ENCODE data around the gene IGFN1. TPM values are rescaled to one million over a fixed set of nuclear protein-coding genes. Genes with fewer than 3 reads are reported as not detected.
A peak's percentile ranks its signal among the peaks of the same experiment; 100 is the strongest.

IGFN1 gene
- total RNA-seq, 1 donor from 2014 or later, result 0.12 TPM

- no peak for ATAC-seq
These were observed 26.9 kb upstream of the IGFN1 start for GRCh38 chr1:201163707-201164106.

GRCh38 chr1:201164645-201165044 lies 26.0 kb upstream of the IGFN1 start:
- ATAC-seq, result no peak

- no peak for ATAC-seq
These were observed 23.3 kb upstream of the IGFN1 start for GRCh38 chr1:201167041-201167991.

GRCh38 chr1:201169203-201169602 lies 21.4 kb upstream of the IGFN1 start:
- no peak for ATAC-seq

GRCh38 chr1:201169971-201170532 lies 20.6 kb upstream of the IGFN1 start:
- no peak for ATAC-seq

- ATAC-seq, result peak; percentile 98
These were observed 20.0 kb upstream of the IGFN1 start for GRCh38 chr1:201170533-201171062.

GRCh38 chr1:201171063-201172036 lies 19.3 kb upstream of the IGFN1 start:
- peak; percentile 27 for ATAC-seq

- ATAC-seq, result no peak
These were observed 18.3 kb upstream of the IGFN1 start for GRCh38 chr1:201172326-201172725.

GRCh38 chr1:201172999-201173610 lies 17.5 kb upstream of the IGFN1 start:
- ATAC-seq, result peak; percentile 77

- no peak for ATAC-seq
These were observed 16.9 kb upstream of the IGFN1 start for GRCh38 chr1:201173736-201174135.

GRCh38 chr1:201175820-201176500 lies 14.7 kb upstream of the IGFN1 start:
- ATAC-seq, result no peak

GRCh38 chr1:201176940-201177339 lies 13.7 kb upstream of the IGFN1 start:
- ATAC-seq, result peak; percentile 88

GRCh38 chr1:201178718-201179117 lies 11.9 kb upstream of the IGFN1 start:
- ATAC-seq, result no peak

GRCh38 chr1:201180141-201180540 lies 10.5 kb upstream of the IGFN1 start:
- ATAC-seq, result no peak

- ATAC-seq, result no peak
These were observed 9.7 kb upstream of the IGFN1 start for GRCh38 chr1:201180901-201181300.

GRCh38 chr1:201181323-201181722 lies 9.3 kb upstream of the IGFN1 start:
- ATAC-seq, result no peak

GRCh38 chr1:201181726-201182125 lies 8.9 kb upstream of the IGFN1 start:
- no peak for ATAC-seq

GRCh38 chr1:201183209-201183608 lies 7.4 kb upstream of the IGFN1 start:
- no peak for ATAC-seq

- no peak for ATAC-seq
These were observed 6.9 kb upstream of the IGFN1 start for GRCh38 chr1:201183753-201184152.

GRCh38 chr1:201184307-201185122 lies 6.1 kb upstream of the IGFN1 start:
- ATAC-seq, result peak; percentile 89

- no peak for ATAC-seq
These were observed 5.5 kb upstream of the IGFN1 start for GRCh38 chr1:201185123-201185453.

All from esophagus mucosa (tissue), 1 donor.